SHP77 (cell line): ENCODE measurements around the gene IL17D.
"Not testable (repeated sequence)": the region's sequence is repeated elsewhere in the genome, so short reads cannot be mapped to it uniquely, and the experiment has no call there.

Experiments
- DNase-seq, 2 experiments: peaks; one replicate each; lab custom pipeline; 2025; lab: John Stamatoyannopoulos, UW

IL17D gene, protein sequence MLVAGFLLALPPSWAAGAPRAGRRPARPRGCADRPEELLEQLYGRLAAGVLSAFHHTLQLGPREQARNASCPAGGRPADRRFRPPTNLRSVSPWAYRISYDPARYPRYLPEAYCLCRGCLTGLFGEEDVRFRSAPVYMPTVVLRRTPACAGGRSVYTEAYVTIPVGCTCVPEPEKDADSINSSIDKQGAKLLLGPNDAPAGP

GRCh38 chr13:20702915-20703779 lies at the start of gene IL17D:
Gene IL17D, plus strand, starts transcription at chr13:20703699. Its CDS starts 303 bp downstream, at chr13:20704002.
- no peak for DNase-seq

- DNase-seq, result no peak
Measured at GRCh38 chr13:20654156-20654555, 49.3 kb upstream of the IL17D start.

DNA sequence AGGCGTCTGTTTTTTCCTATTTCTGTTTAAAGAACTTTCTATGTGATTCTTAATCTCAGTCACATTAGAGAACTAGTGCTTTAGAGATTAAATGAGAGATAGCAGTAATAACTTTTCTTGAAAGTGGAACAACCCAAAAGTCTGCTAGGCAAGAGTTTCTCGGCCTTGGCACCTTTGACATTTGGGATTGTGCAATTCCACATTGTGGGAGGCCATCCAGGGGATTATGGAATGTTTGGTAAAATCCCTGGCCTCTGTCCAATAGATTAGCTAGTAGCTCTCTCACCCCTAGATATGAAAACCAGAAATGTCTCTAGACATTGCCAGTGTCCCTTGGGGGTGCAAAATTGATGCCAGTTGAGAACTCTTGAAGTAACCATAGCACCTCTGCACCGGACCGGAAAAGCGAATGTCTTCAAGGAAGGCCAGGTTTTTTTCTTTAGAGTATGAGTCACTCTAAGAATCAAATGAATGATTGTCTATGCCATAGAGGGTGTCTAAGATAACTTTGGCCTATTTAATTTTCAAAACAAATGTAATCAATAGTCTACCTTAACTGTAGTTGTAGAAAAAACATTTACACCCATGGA lies 45.0 kb upstream of the IL17D start:
- DNase-seq, result no peak

DNA sequence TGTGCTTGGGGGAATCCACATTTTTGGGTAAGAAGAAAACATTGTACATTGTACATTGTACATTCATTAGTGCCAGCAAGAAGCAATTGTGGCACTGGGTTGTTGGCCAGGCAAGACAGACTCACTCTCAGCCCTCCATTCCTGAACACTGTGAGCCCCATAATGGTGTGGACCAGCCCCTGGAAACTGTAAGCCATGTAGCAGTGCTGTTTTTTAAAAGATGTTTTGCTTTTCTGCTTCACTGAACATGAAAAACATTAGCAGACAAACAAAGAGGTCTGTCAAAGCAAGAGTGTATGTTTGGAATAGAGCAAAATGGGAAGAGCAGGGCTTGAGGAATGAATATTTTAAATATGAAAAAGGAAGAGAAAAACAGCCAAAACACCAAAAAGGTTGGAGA lies 39.1 kb upstream of the IL17D start:
- no peak for DNase-seq

DNA sequence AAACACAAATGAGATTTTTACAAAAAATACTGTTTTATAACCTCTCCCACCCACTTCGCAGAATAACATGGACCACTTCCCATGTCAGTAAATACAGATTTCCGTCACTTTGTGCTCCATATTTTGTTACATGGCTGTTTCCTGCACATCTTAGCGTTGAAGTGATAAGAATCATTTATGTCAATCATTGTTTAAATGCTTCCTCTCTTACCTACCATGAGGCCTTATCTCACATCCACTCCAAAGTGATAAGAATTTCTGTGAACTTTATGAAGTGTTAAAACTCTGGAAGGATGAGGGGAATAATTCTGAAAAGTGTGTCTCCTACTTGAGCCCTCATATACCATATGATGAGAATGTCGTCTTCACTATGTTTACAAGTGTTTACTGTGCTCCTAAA lies 36.6 kb upstream of the IL17D start:
- DNase-seq, result no peak

- DNase-seq, result no peak
Measured at GRCh38 chr13:20667857-20668437, 35.6 kb upstream of the IL17D start.

DNA sequence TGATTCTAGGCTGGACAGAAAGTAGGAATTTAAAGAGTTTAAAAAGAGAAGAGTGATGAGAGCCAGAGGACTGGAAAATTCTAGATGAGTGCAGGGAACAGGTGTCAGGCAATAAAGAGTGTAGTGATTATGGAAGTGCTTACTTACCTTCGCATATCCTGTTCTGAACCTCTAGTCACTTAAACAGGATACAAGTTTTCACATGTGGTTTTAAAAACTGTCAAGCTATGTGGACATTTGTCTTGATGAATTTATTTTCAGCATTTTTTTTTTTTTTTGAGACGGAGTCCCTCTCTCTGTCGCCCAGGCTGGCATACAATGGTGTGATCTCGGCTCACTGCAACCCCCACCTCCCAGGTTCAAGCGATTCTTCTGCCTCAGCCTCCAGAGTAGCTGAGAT lies 34.3 kb upstream of the IL17D start:
- DNase-seq, result no peak

- no peak for DNase-seq
Measured at GRCh38 chr13:20671789-20672188, 31.7 kb upstream of the IL17D start.

GRCh38 chr13:20672772-20673171 lies 30.7 kb upstream of the IL17D start:
- no peak for DNase-seq

DNA sequence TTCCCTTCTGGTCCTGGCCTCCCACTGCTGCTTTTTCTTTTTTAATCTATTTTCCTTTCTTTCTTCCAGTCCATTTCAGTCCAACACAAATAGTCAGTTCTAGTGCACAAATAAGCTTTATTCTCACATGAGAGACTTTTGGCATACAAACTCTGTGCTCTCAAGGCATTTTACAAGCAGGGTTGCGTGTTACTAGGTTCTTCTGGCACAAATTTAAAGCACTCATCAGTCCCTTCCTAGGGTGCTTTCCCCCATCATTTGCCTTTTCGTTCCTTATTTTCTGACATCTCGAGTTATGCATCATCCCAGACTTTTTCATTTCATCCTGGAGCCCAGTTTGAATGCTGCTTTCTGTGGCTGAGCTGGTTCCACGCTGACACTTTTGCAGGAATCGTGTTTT lies 29.8 kb upstream of the IL17D start:
- DNase-seq, result no peak

DNA sequence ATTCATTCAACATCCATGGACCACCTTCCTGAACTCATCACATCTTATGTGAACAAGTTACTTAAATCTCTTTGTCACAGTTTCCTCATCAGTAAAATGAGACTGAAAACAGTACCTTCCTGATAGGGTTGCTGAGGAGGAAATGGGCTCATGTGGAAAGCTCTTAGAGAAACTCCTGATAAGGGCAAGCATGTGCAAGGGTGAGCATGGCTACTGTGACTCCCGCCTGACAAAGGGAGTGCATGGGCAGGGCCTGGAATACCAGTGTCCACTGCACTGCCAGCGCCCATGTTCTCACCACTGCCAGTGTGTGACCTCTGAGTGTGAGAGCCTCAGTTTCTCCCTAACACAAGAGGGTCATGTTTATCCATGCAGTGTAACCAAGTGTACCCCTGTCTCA lies 27.3 kb upstream of the IL17D start:
- no peak for DNase-seq

- DNase-seq, result not testable (repeated sequence)
Measured at GRCh38 chr13:20678606-20679005, 24.9 kb upstream of the IL17D start.

- no peak for DNase-seq
Measured at GRCh38 chr13:20679879-20680278, 23.6 kb upstream of the IL17D start.

- DNase-seq, result no peak
Measured at GRCh38 chr13:20680416-20681080, 23.0 kb upstream of the IL17D start.

GRCh38 chr13:20681481-20681880 lies 22.0 kb upstream of the IL17D start:
- not testable (repeated sequence) for DNase-seq

DNA sequence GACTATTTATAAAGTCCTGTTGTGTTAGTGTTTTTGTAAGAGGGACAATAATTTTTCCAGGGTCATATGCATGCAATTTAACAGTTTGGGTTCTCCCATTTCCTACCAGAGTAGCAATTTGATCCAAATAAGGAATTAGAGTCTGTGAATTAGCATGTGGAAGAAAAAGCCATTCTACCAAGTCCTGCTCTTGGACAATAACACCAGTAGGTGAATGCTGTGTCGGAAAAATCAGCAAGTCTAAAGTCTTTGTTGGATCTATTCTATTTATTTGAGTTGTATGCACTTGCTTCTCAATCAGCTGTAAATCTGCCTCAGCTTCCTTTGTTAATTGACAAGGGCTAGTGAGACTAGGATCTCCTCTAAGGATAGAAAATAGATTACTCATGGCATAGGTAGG lies 21.4 kb upstream of the IL17D start:
- DNase-seq, result no peak

- no peak for DNase-seq
Measured at GRCh38 chr13:20684041-20684440, 19.5 kb upstream of the IL17D start.

DNA sequence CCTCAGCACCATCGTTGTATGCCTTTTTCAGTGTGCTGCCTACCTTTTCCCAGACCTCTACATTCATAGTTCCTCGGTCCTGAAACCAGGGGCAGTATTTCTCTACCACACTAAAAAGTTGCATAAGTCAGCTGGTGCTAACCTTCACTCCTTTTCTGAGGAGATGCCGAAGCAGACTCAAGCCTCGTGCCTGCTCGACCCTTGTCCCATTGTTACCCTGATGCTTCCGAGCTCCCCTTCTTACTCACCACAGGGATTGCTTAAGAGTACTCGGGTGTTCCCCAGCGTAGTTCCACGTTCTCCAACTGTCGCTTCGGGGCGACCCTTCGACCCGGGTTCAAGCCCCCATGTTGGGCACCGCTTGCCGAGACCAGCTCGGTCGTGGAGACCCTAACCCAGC lies 19.0 kb upstream of the IL17D start:
- DNase-seq, result no peak

DNA sequence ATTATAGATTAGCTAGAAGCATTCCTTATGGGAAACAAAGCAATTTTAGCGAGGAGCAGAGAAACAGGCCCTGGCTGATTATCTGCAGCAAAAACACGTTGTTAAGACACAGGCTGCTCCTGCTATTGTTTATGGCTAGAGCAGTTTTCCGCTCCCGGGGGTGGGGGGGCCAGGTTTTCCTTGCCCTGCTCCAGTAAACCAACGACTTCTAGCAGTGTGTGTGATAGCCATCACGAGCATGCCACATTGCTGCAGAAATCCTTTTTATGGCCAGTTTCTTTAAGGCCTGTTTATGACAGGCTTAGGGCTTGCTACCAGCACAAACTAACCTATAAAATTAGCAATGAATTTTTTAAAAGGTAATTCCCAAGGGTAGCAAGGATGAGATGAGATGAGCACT lies 18.4 kb upstream of the IL17D start:
- DNase-seq, result no peak

- no peak for DNase-seq
Measured at GRCh38 chr13:20686167-20686566, 17.3 kb upstream of the IL17D start.

DNA sequence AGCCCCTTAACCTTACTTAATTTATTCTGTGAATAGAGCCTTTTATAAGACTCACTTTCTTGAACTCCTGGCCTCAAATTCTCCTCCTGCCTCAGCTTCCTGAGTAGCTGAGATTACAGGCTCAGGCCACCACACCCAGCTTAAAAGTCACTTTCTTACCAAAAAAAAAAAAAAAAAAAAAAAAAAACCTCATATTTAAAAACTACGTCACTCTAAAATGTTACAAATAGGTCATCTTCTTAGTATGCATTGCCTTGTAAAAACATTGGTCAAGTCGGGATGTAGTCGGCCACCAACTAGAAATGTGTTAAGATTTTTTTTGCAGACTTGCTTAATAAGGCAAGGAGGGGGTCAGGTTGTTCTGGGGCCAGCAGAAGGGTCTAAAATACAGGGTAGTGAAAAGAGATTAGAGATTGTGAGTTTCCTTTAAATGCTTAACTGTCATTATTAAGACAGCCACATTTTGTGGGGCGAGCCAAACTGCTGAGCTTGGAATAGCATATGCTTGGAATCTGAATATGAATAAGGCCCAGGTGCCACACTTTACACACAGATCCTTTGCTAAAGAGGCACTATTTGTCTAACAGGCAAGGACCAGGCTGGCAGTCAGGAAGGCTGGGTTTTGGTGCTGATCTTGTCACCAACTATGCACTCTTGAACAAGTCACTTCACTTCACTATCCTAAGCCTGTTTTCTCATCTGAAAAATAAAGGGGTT lies 16.5 kb upstream of the IL17D start:
- no peak for DNase-seq

- DNase-seq, result no peak
Measured at GRCh38 chr13:20689291-20689690, 14.2 kb upstream of the IL17D start.
